ENCODE results near the gene NSD1.

NSD1 gene

DNA sequence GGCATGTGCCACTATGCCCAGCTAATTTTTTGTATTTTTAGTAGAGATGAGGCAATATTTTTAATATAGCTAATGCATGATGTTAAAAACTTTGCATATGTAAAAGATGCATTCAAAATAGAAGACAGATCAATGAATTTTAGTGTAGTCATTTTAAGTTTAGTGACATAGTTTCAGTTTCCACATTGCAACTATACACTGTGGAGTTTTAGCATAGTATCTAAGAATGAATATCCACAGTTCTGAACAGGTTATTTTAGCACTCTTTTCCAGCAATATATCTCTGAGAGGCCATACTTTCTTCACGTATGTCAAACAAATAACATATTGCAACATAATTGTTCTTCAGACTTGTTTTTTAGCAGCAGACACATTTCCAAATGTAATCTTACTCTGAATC lies 130.6 kb downstream of the NSD1 start:
- Histone ChIP-seq H3K9ac (ENCODE audit: low read depth, low read length) (no peak overlapping the region), H3K27ac (ENCODE audit: low read depth, low read length) (no peak overlapping the region), H3K4me3 (ENCODE audit: low read depth, low read length) (no peak overlapping the region), H3K27me3 (ENCODE audit: control insufficient read depth, insufficient read depth, low read length) (no peaks in the 10 kb centered on the region), H3K36me3 (ENCODE audit: control insufficient read depth, insufficient read depth, low read length) (peaks cover 98% of the 10 kb centered on the region), H3K4me1 (ENCODE audit: control insufficient read depth, insufficient read depth, low read length) (no peaks in the 10 kb centered on the region), H3K9me3 (ENCODE audit: control insufficient read depth, insufficient read depth, low read length) (no peaks in the 10 kb centered on the region)

DNA sequence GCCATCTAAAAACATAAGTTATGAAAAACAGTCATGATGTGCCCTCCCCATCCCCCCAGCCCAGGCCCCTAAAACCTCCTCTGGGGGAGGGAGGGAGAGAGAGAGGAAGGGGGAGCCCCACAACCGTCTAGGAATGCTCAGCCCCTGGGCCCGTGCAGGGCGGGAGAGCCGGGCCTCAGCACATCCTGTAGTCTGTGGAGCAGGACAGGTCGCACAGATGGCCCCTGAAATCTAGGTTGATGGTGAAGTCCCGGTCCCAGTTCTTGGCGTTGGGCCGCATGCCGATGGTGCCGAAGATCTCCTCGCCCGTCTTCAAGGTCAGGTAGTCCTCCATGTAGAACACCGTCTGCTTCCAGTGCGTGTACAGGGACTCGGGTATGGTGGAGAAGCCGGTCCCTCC lies 131.8 kb downstream of the NSD1 start:
- H3K36me3 ChIP-seq (ENCODE audit: control insufficient read depth, insufficient read depth, low read length): peaks cover 98% of the 10 kb centered on the region
- H3K9ac ChIP-seq (ENCODE audit: low read depth, low read length): no peak overlapping the region
- H3K4me3 ChIP-seq (ENCODE audit: low read depth, low read length): no peak overlapping the region
- H3K4me1 ChIP-seq (ENCODE audit: control insufficient read depth, insufficient read depth, low read length): no peaks in the 10 kb centered on the region
- H3K27ac ChIP-seq (ENCODE audit: low read depth, low read length): no peak overlapping the region
- no peaks in the 10 kb centered on the region for H3K27me3 ChIP-seq (ENCODE audit: control insufficient read depth, insufficient read depth, low read length)
- H3K9me3 ChIP-seq (ENCODE audit: control insufficient read depth, insufficient read depth, low read length): no peaks in the 10 kb centered on the region

DNA sequence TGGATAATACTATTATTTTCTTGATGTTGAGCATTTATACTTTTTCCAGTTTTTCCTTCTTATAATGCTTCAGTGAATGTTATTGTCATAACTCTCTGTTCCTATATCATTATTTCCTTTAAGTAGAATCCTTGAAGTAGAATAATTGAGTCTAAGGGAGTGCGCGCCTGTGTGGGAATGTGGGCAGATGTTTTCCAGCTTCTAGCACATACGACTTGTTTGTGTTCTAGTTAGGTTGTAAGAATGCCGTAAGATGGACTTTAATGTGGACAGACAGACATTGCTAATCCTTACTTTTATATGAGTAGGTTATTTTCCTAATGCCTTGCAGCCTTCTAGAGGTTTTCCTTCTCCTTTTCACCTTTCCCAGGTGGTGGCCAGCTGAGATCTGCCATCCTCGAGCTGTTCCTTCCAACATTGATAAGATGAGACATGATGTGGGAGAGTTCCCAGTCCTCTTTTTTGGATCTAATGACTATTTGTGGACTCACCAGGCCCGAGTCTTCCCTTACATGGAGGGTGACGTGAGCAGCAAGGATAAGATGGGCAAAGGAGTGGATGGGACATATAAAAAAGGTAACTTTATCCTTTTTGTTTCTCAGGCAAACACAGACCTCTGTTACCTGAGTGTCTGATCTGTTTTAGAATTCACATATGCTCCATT lies 135.8 kb downstream of the NSD1 start:
- Histone ChIP-seq H3K27me3 (ENCODE audit: control insufficient read depth, insufficient read depth, low read length) (no peaks in the 10 kb centered on the region), H3K4me1 (ENCODE audit: control insufficient read depth, insufficient read depth, low read length) (no peaks in the 10 kb centered on the region), H3K36me3 (ENCODE audit: control insufficient read depth, insufficient read depth, low read length) (peaks cover 98% of the 10 kb centered on the region), H3K9me3 (ENCODE audit: control insufficient read depth, insufficient read depth, low read length) (no peaks in the 10 kb centered on the region), H3K9ac (ENCODE audit: low read depth, low read length) (no peak overlapping the region), H3K4me3 (ENCODE audit: low read depth, low read length) (no peak overlapping the region), H3K27ac (ENCODE audit: low read depth, low read length) (no peak overlapping the region)

DNA sequence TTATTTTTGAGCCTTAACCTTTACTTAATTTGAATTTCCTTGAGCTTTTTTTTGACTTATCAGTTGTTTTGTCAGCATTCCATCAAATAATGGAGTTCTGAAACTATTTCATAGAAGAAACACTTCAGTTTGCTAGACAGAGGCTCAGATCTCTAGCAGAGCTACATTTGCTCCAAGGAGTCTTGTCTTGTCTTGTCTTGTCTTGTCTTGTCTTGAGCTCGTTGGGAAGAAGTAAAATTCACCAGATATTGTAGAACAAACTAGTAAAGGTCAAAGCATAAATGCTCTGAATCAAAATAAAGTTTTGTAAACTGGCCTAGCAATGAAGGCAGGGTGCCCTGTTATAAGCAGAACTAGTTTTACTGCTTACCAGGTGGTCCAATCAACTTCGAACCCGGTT lies 136.4 kb downstream of the NSD1 start:
- Histone ChIP-seq H3K4me3 (ENCODE audit: low read depth, low read length) (no peak overlapping the region), H3K4me1 (ENCODE audit: control insufficient read depth, insufficient read depth, low read length) (no peaks in the 10 kb centered on the region), H3K27me3 (ENCODE audit: control insufficient read depth, insufficient read depth, low read length) (no peaks in the 10 kb centered on the region), H3K36me3 (ENCODE audit: control insufficient read depth, insufficient read depth, low read length) (peaks cover 98% of the 10 kb centered on the region), H3K9me3 (ENCODE audit: control insufficient read depth, insufficient read depth, low read length) (no peaks in the 10 kb centered on the region), H3K27ac (ENCODE audit: low read depth, low read length) (no peak overlapping the region), H3K9ac (ENCODE audit: low read depth, low read length) (no peak overlapping the region)

DNA sequence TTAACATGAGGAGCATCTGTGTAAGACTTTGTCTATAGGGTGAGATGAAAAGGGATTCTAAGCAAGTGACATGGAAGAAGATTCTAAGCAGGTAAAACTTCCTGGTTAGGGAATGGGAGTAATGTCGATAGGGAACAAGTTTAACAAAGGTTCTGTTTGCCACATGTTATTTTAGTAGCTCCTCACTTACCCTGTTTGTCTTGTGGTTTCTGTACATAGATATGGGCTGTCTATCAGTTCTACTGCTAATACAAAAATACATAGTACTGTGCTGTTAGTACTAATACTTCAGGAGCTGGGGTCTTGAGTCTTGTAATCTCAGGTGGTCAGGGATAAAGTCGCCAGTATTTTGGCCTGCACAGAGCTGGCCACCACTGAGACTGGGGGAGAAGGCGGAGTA lies 137.1 kb downstream of the NSD1 start:
- Histone ChIP-seq H3K27me3 (ENCODE audit: control insufficient read depth, insufficient read depth, low read length) (no peaks in the 10 kb centered on the region), H3K9me3 (ENCODE audit: control insufficient read depth, insufficient read depth, low read length) (no peaks in the 10 kb centered on the region), H3K4me1 (ENCODE audit: control insufficient read depth, insufficient read depth, low read length) (no peaks in the 10 kb centered on the region), H3K9ac (ENCODE audit: low read depth, low read length) (no peak overlapping the region), H3K36me3 (ENCODE audit: control insufficient read depth, insufficient read depth, low read length) (peaks cover 96% of the 10 kb centered on the region), H3K4me3 (ENCODE audit: low read depth, low read length) (no peak overlapping the region), H3K27ac (ENCODE audit: low read depth, low read length) (no peak overlapping the region)

DNA sequence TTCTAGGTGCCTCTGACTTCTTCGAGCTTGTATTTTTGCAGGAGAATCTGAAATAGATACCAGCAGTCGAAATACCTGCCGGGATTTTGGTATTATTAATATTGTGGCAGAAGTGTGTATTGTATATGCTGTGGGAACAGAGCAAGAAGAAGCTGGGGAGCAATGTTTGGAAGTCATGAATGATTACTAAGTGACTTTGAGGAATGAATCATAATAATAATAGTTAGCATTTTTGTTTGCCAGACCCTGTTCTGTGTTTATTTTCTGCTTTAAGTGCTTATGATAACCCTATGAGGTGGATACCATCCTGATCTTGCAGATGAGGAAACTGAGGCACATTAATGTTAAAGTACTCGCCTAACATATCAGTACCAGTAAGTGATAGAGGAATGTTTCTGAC lies 137.5 kb downstream of the NSD1 start:
- no peak overlapping the region for H3K4me3 ChIP-seq (ENCODE audit: low read depth, low read length)
- H3K27me3 ChIP-seq (ENCODE audit: control insufficient read depth, insufficient read depth, low read length): no peaks in the 10 kb centered on the region
- H3K36me3 ChIP-seq (ENCODE audit: control insufficient read depth, insufficient read depth, low read length): peaks cover 96% of the 10 kb centered on the region
- H3K4me1 ChIP-seq (ENCODE audit: control insufficient read depth, insufficient read depth, low read length): no peaks in the 10 kb centered on the region
- no peak overlapping the region for H3K27ac ChIP-seq (ENCODE audit: low read depth, low read length)
- no peak overlapping the region for H3K9ac ChIP-seq (ENCODE audit: low read depth, low read length)
- no peaks in the 10 kb centered on the region for H3K9me3 ChIP-seq (ENCODE audit: control insufficient read depth, insufficient read depth, low read length)

DNA sequence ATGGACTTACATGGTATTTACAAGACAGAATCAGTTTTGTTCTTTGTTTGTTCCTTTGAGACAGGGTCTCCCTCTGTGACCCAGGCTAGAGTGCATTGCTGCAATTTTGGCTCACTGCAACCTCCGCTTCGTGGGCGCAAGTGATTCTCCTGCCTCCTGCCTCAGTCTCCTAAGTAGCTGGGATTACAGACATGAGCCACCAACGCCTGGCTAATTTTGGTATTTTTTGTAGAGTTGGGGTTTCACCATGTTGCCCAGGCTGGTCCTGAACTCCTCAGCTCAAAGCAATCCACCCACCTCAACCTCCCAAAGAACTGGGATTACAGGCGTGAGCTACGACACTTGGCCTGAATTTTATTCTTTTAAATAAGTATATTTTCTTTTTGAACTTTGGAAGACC lies 142.3 kb downstream of the NSD1 start:
- H3K9ac ChIP-seq (ENCODE audit: low read depth, low read length): no peak overlapping the region
- no peak overlapping the region for H3K27ac ChIP-seq (ENCODE audit: low read depth, low read length)
- H3K27me3 ChIP-seq (ENCODE audit: control insufficient read depth, insufficient read depth, low read length): no peaks in the 10 kb centered on the region
- no peaks in the 10 kb centered on the region for H3K9me3 ChIP-seq (ENCODE audit: control insufficient read depth, insufficient read depth, low read length)
- no peaks in the 10 kb centered on the region for H3K4me1 ChIP-seq (ENCODE audit: control insufficient read depth, insufficient read depth, low read length)
- H3K4me3 ChIP-seq (ENCODE audit: low read depth, low read length): no peak overlapping the region
- peaks cover 91% of the 10 kb centered on the region for H3K36me3 ChIP-seq (ENCODE audit: control insufficient read depth, insufficient read depth, low read length)

DNA sequence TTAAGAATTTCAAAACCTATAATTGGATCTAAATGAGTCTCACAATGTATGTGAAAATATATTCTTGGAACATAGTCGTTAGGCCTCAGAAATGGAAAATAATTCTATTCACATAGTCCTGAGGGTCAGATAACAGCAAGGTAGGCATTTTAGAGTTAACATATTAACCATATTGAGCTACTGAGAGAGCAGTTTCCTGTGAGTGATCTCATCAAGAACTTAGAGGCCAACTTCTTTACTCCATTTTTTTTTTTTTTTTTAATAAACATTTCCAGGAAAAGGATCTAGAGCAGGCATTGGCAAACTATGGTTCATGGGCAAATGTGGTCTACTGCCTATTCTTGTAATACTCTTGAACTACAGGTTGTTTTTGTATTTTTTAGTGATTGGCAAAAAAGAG lies 143.3 kb downstream of the NSD1 start:
- H3K27ac ChIP-seq (ENCODE audit: low read depth, low read length): no peak overlapping the region
- H3K9ac ChIP-seq (ENCODE audit: low read depth, low read length): no peak overlapping the region
- H3K4me3 ChIP-seq (ENCODE audit: low read depth, low read length): no peak overlapping the region
- H3K4me1 ChIP-seq (ENCODE audit: control insufficient read depth, insufficient read depth, low read length): no peaks in the 10 kb centered on the region
- no peaks in the 10 kb centered on the region for H3K27me3 ChIP-seq (ENCODE audit: control insufficient read depth, insufficient read depth, low read length)
- no peaks in the 10 kb centered on the region for H3K9me3 ChIP-seq (ENCODE audit: control insufficient read depth, insufficient read depth, low read length)
- peaks cover 91% of the 10 kb centered on the region for H3K36me3 ChIP-seq (ENCODE audit: control insufficient read depth, insufficient read depth, low read length)

DNA sequence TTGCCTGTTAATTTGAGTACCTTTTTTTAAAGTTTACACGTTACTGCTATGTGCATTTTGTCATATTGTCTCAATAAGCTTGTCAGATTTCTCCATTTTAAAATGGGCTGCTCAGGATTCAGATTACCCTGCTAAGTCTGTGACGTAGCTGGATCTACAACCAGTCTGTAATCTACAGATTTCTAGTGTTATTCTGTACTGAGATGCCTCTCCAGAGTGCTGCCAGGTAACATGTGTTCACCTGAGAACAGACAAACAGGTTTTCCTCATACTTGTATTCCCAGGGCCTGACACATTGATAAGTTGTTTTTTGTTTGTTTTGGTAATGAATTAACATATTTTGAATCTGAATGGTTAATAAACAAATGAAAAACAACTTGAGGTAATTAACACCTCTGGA lies 154.6 kb downstream of the NSD1 start:
- H3K9me3 ChIP-seq (ENCODE audit: control insufficient read depth, insufficient read depth, low read length): no peaks in the 10 kb centered on the region
- H3K9ac ChIP-seq (ENCODE audit: low read depth, low read length): no peak overlapping the region
- peaks cover 94% of the 10 kb centered on the region for H3K36me3 ChIP-seq (ENCODE audit: control insufficient read depth, insufficient read depth, low read length)
- no peak overlapping the region for H3K4me3 ChIP-seq (ENCODE audit: low read depth, low read length)
- no peaks in the 10 kb centered on the region for H3K27me3 ChIP-seq (ENCODE audit: control insufficient read depth, insufficient read depth, low read length)
- H3K27ac ChIP-seq (ENCODE audit: low read depth, low read length): no peak overlapping the region
- H3K4me1 ChIP-seq (ENCODE audit: control insufficient read depth, insufficient read depth, low read length): no peaks in the 10 kb centered on the region

DNA sequence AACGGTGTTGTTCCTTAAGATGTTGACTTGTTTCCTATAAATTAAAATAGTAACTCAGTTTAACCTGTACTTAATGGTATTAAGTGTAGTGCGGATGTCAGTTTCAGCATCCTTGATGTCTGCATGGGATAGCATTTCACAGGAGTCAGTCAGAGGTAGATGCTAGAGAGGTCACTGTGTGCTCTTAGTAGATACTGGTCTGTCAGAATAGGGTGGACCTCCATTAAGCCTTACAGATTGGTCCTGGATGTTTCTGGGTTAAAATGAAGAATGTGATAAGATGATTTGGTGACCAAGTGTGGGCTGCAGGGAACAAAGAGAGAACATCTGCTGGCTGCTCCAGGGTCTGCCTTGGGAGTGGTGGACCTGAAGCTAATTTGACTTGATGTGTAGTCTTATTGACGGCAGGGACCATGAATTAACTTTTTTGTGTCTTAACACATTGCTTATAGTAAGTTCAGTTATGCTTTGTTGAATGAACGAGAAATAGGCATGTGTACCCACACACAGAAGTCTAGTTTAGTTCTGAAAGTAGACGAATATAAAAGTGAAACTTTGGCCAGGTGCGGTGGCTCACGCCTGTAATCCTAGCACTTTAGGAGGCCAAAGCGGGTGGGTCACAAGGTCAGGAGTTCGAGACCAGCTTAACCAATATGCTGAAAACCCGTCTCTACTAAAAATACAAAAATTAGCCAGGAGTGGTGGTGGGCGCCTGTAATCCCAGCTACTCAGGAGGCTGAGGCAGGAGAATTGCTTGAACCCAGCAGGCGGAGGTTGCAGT lies 157.4 kb downstream of the NSD1 start:
- Histone ChIP-seq H3K9me3 (ENCODE audit: control insufficient read depth, insufficient read depth, low read length) (no peaks in the 10 kb centered on the region), H3K27ac (ENCODE audit: low read depth, low read length) (no peak overlapping the region), H3K36me3 (ENCODE audit: control insufficient read depth, insufficient read depth, low read length) (peaks cover 95% of the 10 kb centered on the region), H3K4me3 (ENCODE audit: low read depth, low read length) (no peak overlapping the region), H3K4me1 (ENCODE audit: control insufficient read depth, insufficient read depth, low read length) (no peaks in the 10 kb centered on the region), H3K9ac (ENCODE audit: low read depth, low read length) (no peak overlapping the region), H3K27me3 (ENCODE audit: control insufficient read depth, insufficient read depth, low read length) (no peaks in the 10 kb centered on the region)

DNA sequence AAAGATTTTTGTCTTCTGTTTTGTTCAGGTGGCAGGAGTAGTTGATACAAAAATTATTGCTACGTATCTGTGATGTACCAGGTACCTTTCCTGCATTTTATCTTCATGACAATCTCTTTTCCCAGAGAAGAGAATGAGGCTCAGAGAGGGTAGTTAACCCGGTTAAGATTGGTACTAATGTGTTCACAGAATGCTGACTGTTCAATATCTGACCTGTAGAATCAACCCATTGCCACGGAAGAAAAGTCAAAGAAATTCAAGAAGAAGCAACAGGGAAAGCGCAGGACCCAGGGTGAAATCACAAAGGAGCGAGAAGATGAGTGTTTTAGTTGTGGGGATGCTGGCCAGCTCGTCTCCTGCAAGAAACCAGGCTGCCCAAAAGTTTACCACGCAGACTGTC lies 158.2 kb downstream of the NSD1 start:
- Histone ChIP-seq H3K36me3 (ENCODE audit: control insufficient read depth, insufficient read depth, low read length) (peaks cover 95% of the 10 kb centered on the region), H3K27me3 (ENCODE audit: control insufficient read depth, insufficient read depth, low read length) (no peaks in the 10 kb centered on the region), H3K9ac (ENCODE audit: low read depth, low read length) (no peak overlapping the region), H3K4me1 (ENCODE audit: control insufficient read depth, insufficient read depth, low read length) (no peaks in the 10 kb centered on the region), H3K4me3 (ENCODE audit: low read depth, low read length) (no peak overlapping the region), H3K27ac (ENCODE audit: low read depth, low read length) (no peak overlapping the region), H3K9me3 (ENCODE audit: control insufficient read depth, insufficient read depth, low read length) (no peaks in the 10 kb centered on the region)

Measured in HUES48 (cell line).